HK-2 (cell line): ENCODE data around the gene RTP5.
"Not testable (repeated sequence)": the region's sequence is repeated elsewhere in the genome, so short reads cannot be mapped to it uniquely, and the experiment has no call there.

Experiments used
- DNase-seq: peaks from one replicate; pipeline ENCODE4 v3.0.0-alpha.2; 2018; ENCODE audit not compliant: unreplicated experiment

RTP5 gene

DNA sequence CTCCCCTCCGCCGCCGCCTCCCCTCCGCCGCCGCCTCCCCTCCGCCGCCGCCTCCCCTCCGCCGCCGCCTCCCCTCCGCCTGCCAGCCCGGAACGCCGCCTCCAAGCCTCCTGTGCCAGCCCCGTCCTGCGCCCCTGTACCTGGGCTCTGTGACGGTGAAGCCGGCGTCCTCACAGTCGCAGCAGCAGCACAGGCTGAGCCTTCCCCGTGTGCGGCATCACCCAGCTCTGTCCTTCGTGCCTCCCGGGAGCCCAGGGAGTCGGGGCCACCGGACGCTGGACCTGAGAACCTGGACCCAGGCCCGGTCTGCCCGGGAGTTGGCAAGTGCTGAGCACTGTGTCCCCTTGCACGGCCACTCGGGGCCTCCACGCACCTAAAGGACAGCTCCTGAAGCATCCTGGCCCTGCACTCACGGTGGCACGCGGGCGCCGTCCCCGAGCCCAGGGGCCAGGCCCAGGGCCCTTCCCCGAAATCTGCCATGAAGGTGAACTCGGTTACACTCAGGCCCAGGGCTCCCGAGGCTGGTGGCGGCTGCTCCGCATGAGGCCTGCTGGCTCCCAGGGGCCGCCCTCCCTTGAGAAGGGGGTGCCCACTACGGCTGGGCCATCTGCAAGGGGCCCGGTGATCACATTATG lies 32.9 kb downstream of the RTP5 start:
- no peak for DNase-seq

DNA sequence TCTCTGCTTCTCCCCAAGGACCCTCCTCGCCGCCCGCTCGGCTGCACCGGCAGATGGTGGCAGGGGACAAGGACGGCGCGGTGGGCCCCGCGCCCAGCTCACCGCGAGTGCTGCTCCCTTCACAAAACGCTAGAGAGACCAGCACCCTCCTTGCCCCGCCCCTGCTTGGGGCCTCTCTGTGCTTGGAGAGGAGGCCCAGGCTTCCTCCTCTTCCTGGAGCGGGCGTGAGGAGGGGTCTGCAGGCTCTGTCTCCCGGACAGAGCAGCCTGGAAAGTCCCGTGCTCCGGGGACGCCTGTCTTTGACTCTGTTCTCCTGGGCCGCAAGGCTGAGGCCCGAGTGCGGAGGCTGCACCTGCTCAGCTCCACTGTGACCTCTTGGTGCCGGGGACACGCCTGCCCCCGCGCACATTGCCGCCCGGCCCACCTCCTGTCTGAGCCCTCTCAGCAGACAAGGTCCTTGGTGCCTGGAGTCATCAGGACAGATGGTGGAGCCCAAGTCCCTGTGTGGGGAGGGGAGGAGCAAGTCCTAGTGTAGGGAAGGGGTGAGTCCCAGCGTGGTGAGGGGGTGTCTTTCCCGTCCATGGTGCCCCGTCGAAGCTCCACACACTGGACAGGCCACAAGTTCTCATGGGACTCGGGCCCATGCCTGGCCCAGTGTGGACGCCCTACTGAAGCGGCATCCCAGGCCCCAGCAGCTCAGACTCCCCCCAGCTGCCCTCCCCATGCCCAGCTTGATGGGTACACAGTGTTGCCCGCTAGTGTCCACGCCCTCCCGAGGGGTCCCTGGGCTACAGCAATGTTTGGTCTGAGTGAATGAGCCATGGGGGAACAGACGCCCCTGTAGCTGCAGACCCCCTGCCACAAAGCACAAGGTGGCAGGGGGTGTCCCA lies 33.8 kb downstream of the RTP5 start:
- DNase-seq, result no peak

DNA sequence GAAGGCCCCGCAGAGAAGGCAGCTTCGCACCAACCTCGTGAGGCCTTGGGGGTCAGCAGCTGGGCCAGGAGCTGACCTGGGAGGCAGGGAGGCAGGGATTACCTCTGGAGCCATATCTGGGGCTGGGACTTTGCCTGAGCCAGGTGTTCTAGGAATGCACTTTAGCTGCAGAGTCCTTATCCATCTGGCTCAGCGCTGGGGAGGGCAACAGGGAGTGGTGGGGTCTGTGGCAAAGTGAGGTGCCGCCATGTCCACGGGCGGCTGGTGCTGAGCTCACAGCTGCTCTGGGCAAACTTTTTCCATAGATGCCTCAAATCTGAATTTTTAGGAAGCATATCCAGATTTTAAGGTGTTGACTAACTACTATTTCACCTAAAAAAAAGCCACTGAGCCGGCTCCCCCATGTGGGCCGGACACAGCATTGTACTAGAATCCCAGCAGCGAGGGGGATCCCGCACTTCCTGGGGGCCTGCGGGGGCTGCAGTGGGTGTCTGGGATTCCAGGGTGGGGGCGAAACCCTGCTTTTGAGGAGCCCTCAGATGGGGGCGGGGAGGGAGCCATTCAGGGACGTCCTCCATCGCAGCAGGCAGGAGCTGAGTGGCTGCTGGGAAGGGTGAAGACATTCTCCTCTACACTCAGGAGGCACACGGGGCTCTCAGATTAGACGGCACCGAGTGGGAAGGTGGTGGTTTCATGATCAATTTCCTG lies 34.6 kb downstream of the RTP5 start:
- no peak for DNase-seq

DNA sequence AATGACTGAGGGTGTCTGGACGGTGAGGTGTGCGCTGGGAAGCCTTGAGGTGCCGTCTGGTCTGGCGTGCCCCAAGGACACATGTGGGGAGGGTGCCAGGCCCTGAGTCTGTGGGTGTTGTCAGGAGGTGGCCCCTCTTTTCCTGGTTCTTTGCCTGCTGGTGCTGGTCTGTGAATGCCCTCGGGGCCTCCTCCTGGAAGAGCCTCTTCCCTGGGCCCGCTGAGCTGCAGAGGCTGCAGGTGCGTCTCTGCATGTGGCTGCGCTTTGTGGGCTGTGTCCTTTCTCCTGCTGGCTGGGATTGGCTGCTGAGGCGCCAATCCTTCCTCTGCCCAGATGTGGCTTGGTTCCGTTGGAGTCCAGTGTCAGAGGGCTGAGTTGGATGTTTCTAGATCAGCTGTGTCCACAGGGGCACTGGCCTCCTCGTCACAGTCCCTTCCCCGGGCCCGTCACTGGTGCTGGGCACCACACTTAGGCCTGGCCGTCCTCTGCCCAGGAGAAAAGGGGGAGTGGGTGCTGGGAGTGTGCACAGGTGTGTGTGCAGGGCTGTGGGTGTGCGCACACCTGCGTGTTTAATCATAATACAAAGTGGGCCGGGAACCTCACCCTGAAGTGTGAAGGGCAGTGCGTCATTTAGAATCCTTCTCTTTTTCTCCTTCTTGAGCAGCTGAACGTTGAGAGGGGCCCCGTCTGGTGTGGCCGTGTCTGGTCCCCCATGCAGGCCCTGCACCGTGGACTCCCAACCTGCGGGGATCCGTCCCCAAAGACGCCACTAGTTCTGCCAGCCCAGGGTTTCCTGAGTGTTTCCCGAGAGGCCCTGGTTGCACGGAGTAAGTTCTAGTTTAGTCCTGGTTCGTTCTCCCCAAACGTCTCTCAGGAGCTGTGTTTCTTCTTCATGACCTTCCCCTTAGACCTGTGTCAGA lies 35.5 kb downstream of the RTP5 start:
- no peak for DNase-seq

DNA sequence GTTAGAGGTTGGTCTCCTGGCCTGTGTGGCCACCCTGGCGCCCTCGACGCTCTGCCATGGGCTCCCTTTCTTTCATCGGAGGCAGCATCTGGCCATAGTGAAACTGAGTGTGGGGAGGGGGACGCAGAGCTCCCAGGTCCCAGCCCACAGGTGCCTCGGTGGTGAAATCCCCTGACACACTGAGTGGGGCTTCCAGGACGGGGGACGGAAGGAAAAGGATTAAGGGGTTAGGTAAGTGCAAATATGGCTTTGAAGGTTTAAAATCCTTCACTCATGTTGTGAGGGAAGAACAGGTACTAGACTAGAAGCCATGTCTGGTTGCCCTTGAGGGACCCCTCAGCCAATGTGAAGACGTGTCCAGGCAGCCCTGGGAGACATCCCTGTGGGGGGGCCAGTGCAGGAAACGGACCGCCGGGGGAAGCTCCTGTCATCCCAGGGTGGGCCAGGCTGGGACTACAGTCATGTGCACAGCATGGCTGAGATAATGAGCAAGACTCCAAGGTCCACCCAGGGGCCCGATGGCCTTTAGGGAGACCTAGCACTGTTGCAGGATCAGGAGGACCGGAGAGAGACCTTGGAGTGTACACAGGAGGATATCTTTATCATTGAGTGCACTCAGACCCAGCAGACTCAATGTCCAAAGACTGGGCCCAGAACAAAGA lies 36.3 kb downstream of the RTP5 start:
- no peak for DNase-seq

DNA sequence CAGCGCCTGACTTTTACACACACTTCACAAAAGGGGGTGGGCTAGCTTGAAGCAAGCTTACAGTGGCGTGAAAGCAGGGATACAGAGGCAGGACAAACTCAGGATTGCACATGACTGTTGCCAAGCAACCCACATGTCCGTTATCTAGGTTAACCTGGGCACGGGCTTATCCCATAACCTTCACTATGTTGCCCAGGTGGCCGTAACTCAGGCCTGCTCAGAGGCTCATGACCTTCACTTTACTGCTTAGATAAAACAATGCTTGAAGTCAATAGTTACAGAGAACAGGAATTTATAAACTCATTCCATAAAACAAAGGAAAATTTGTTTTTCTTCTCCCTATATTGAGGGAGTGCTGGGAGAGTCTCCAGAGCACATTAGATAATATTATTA lies 36.8 kb downstream of the RTP5 start:
- DNase-seq, result not testable (repeated sequence)

DNA sequence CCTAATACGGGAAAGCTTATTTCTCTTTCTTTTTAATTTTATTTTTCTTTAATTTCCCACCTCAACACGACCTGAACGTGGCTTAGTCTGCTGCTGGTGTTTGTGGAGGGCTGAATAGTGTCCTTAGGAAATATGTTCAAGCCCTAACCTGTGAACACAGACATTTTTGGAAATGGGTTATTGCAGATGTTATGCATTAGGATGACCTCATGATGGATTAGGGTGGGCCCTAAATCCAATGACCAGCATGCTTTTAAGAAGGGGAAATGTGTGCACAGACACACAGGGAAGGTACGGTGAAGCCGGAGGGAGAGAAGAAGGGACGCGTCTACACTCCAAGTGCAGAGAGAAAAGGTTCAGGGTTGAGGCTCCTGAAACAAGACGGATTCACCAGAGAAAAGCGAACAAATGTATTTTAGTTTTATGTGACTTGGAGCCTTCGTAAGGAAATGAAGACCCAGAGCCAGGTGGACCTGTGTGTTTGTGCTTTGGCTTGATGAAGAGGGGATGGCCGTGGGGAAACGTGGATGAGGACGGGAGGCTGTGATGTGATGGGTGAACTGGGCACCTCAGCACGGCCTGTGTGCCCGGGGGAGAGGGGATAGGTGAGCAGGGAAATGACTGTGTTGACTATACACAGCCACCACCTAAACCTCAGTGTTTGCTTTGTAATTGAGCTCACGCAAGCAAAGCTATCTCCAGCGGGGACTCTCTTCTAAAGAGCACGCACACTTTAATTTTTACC lies 37.5 kb downstream of the RTP5 start:
- DNase-seq, result no peak

DNA sequence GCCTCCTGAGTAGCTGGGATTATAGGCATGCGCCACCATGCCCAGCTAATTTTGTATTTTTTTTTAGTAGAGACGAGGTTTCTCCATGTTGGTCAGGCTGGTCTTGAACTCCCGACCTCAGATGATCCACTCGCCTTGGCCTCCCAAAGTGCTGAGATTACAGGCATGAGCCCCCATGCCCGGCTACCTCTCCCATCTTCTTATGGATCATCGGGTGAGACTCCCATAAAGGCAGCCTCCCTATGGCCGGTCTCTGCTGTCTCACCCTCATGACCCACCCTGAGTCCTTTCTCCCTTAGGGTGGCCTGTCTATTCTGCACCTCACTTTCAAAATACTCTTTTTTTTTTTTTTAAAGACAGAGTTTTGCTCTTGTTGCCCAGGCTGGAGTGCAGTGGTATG lies 38.3 kb downstream of the RTP5 start:
- DNase-seq, result not testable (repeated sequence)

DNA sequence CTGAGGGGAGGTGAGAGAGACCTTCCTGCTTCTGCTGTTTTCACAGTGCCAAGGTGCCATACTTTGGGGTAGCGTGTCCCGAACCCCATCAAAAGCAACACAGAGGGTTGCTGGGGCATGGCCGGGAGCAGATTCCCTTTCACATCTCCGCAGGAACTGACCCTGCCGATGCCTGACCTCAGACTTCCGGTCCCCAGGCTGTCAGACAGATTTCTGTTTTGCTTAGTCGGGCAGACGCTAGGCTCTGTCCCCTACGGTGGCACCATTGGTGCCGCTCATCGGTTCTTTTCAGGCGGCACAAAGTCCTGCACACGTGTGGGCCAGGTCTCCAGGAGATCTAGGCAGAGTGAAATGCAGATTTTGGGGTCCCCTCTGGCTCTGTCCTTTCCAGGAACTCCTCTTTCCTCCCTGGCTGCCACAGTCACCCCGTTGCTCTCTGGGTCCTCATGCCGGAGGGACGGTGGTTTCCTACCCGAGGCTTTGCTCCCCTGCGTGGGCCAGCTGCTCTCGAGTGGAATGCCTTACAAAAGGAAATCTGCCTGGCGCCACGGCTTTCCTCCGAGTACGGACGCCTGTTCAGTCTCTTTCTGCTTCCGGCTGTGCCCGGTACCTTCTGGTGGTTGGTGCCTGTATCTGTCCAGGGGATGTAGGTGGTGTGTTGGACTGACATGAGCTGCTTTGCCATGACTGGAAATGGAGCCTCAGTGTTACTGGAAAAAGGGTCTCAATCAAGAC lies 39.3 kb downstream of the RTP5 start:
- no peak for DNase-seq

DNA sequence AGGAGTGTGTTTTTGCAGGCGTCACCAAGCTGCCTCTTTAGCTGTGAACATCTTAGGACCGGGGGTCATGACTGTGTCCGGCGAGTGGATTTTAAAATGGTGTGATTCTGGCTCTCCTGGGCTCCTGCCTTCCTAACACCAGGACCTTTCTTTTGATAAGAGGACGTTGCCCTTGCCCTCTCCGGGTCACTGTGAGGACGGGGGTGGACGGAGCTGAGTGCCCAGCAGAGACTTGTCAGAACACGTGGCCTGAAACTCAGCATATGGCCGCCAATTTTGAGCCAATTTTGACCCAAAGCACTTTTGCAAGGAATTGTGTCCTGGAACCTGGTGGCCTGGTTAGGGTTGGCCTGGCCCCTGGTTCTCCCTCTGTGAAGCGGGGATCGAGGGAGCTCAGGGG lies 40.2 kb downstream of the RTP5 start:
- DNase-seq, result no peak

DNA sequence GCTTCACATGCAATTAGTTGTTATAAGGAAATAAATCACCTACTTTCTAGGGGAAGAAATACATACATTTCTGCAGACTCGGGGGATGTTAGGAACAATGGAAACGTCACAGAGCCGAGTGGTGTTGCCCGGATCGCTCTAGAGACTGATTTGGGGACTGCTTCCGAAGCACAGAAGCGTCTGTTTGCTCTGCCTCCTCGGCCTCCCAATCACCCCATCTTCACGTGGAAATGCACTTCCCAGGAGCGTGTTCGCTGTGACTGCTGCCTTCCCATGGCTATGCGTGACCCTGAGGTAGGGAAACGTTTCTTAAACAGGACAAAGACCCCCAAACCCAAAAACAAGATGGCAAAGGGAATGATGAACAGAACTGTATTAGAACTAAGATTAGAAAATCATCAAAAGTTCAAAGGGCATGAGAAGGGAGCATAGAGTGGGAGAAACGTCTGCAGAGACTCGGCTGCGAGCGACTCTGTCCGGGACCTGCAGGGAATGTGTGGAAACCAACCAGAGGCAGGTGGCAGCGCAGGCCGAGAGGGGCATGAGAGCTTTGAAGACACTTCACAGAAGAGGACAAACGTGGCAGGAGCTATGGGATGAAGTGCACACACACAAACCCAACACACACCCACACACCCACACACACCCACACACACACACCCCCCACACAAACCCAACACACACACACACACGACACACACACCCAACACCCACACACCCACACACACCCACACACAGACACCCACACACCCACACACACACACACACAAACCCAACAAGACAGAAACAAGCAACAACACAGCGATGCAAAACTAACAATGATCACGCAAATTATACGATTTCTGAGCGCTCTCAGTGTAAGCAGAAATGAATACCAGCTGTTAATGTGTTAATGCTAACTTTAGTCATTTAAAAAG lies 41.3 kb downstream of the RTP5 start:
- no peak for DNase-seq

DNA sequence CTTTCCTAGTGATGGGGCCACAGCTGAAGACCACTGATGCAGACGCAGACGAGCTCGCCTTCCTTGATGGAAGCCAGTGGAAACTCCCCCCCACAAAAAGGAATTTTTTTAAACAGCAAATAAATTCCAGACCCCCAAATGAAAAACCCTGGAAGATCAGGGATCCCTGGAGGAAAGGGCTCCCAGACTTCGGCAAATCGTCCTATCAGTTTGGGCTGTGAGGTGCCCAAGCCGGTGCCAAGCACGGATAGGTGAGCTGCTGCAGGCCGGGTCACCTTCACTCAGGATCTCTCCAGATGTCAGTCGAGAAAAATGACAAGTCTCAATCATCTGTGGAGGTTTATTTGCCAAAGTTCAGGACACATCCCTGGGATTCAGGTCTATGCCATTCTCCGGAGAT lies 42.0 kb downstream of the RTP5 start:
- DNase-seq, result no peak

DNA sequence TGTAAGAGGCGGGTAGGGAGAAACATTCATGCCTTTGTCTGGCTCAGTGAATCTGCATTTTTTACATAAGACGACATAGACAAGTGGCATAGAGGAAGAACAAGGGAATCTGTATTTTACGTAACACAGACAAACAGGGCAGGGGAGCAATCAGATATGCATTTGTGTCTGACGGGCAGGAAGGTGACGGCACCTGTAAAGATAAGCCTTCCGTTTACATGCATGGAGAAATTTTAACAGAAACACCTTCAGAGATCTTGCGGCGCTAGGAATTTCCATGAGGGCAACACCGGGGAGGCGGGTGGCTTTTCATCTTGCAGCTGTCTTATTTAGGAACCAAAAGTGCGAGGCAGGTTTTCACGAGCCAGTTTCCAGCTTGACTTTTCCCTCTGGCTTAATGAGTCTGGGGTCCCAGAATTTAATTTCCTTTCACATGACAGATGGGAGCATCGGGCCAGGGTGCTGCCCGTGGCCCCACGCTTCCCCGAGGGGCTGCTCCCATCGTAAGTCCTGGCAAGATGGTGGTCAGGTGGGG lies 42.6 kb downstream of the RTP5 start:
- DNase-seq, result no peak

DNA sequence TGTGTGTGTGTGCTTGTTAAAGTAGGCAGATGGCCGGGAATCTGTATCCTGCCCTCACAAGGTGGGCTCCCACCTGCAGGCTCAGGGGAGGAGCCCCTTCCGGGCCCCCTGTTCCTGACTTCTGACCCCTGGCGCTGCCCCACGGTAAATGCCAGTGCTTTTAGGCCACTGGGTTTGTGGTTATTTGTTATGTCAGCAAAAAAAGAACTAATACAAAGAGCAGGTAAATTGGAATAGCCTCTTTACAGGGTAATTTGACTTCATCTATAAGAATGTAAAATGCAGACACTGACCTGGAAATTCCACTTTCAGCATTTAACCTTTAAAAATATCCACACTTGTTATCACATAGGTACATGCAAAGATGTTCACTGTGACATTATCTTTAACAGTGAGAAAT lies 44.2 kb downstream of the RTP5 start:
- DNase-seq, result no peak

DNA sequence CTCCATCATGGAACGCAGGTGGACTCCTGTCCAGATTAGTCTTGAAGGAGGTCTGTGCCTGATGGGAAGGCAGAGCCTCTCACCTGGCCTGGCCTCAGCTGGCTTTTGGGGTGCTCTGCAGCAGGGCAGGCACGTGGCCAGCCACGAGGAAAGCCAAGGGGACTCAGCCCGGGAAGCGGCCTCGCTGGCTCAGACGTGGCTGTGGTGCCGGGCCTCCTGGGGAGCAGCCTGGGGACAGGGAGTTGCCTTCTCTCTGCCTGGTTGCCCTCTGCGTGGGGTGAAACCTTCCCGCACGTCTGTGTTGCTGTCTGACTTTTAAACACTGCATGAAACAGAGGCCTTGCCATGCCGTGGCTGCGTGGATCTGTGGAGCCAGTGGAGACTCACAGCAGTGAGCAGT lies 45.0 kb downstream of the RTP5 start:
- no peak for DNase-seq

DNA sequence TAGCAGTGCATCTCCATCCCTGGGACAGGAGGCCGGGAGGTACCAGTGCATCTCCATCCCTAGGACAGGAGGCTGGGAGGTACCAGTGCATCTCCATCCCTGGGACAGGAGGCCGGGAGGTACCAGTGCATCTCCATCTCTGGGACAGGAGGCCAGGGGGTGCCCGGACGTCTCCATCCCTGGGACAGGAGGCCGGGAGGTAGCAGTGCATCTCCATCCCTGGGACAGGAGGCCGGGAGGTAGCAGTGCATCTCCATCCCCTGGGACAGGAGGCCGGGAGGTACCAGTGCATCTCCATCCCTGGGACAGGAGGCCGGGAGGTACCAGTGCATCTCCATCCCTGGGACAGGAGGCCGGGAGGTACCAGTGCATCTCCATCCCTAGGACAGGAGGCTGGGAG lies 52.1 kb downstream of the RTP5 start:
- DNase-seq, result not testable (repeated sequence)

DNA sequence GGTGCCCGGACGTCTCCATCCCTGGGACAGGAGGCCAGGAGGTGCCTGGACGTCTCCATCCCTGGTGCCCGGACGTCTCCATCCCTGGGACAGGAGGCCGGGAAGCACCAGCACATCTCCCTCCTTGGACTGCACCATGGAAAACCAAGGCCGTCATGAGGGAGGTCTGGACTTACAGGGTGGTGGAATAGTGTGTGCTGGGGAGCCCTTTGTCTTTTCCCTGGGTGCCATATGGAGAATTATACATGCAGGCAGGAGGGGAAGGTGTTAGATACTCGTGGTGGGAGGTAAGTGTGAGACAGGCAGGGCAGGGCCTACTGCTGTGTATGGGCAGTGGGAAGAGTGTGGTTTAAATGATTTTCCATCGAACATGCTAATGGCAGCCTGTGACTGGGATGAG lies 52.9 kb downstream of the RTP5 start:
- no peak for DNase-seq

DNA sequence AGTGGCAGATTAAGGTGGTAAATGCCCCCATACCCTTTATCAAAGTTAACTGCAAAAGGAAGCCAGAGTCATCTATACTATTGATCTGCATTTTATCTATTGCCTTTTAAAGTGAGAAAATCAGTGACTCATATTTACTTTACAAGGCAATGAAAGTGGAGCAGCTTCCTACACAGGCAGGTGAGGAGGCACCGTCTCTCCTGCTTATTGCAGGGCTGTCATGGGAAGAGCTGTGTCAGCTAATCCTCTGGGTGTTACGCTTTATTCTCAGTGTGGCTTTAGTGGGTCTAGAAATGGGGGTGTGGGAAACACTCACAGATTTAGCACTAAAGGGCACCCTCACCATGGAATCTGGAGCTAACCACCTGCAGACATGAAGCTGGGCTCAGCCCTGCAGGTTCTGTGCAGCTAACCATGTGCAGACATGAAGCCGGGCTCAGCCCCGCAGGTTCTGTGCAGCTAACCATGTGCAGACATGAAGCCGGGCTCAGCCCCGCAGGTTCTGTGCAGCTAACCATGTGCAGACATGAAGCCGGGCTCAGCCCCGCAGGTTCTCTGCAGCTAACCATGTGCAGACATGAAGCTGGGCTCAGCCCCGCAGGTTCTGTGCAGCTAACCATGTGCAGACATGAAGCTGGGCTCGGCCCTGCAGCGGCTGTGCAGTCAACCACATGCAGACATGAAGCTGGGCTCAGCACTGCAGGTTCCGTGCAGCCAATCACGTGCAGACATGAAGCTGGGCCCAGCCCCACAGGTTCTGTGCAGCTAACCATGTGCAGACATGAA lies 53.5 kb downstream of the RTP5 start:
- DNase-seq, result not testable (repeated sequence)
